ENCODE data around the gene RNF217.

The RNF217 gene

GRCh38 chr6:125082908-125083683 lies 120.9 kb downstream of the RNF217 start:
- in situ Hi-C loops (cut with MboI; ENCODE audit: low sequenced_read_pairs, unreplicated experiment), result no loop called here
- no peak for DNase-seq (ENCODE audit: low spot score)
- no peak for TF ChIP-seq CTCF (IDR thresholded peaks at IDR 0.05; ENCODE audit: borderline replicate concordance, control extremely low read depth, extremely low read depth, insufficient read depth, missing control alignments)

- in situ Hi-C loops (cut with MboI; ENCODE audit: low sequenced_read_pairs, unreplicated experiment), result no loop called here
- no peak for TF ChIP-seq CTCF (IDR thresholded peaks at IDR 0.05; ENCODE audit: borderline replicate concordance, control extremely low read depth, extremely low read depth, insufficient read depth, missing control alignments)
- no peak for DNase-seq (ENCODE audit: low spot score)
Measured at GRCh38 chr6:125083684-125083990, 121.4 kb downstream of the RNF217 start.

DNA sequence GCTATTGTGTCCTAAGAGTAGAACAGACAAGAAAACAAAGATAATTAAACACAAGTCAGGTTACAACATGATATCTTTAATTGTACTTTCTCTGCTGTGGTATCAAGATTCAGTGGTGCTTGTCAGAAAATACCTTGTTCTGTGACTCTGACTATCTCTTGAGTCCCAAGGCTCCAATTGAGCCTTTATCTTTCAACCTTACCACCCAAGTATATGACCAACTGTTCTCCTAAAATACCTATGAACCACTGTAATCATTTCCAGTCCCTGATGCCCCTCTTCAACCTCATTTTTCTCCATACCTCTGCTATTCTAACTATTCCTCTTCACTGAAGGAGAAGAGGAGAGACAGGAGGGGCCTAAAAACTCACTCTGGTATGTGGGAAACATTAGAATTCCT lies 124.5 kb downstream of the RNF217 start:
- no peak for DNase-seq (ENCODE audit: low spot score)
- TF ChIP-seq CTCF (IDR thresholded peaks at IDR 0.05; ENCODE audit: borderline replicate concordance, control extremely low read depth, extremely low read depth, insufficient read depth, missing control alignments), result no peak
- in situ Hi-C loops (cut with MboI; ENCODE audit: low sequenced_read_pairs, unreplicated experiment), result no loop called here

- TF ChIP-seq CTCF (IDR thresholded peaks at IDR 0.05; ENCODE audit: borderline replicate concordance, control extremely low read depth, extremely low read depth, insufficient read depth, missing control alignments), result no peak
- DNase-seq (ENCODE audit: low spot score), result no peak
- in situ Hi-C loops (cut with MboI; ENCODE audit: low sequenced_read_pairs, unreplicated experiment), result no loop called here
Measured at GRCh38 chr6:125088963-125089362, 126.7 kb downstream of the RNF217 start.

GRCh38 chr6:125094563-125094962 lies 132.3 kb downstream of the RNF217 start:
- in situ Hi-C loops (cut with MboI; ENCODE audit: low sequenced_read_pairs, unreplicated experiment), result no loop called here
- no peak for TF ChIP-seq CTCF (IDR thresholded peaks at IDR 0.05; ENCODE audit: borderline replicate concordance, control extremely low read depth, extremely low read depth, insufficient read depth, missing control alignments)
- no peak for DNase-seq (ENCODE audit: low spot score)

DNA sequence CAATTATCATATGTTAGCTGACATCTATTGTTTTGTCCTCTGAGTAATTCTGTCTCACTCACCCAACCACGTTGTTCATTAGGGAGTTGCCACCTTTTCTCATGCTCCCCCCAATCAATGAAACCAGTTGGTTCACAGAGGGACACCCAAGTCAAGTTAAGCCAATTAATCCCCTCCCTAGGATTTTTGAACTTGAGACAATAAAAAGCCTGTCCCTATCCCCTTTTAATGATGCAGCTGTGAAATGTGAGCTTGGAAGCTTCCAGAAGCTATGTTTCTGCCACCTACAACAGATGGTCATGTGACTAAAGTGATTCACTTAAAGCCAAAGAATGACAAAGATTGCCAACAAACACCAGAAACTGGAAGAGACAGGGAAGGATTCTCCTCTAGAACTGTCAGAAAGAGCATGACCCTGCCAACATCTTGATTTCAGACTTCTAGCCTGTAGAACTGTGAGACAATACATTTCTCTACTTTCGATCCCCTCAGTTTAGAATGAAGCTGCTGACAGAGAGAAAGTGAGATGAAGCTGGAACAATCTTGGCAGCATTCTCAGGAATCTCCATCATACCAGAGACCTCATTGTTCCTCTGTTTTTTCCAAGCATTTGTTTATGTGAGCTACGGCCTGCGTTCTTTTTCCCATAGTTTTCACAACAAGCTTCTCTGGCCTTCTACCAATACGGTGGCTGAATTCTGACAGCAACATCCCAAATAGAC lies 133.5 kb downstream of the RNF217 start:
- no peak for DNase-seq (ENCODE audit: low spot score)
- in situ Hi-C loops (cut with MboI; ENCODE audit: low sequenced_read_pairs, unreplicated experiment), result no loop called here
- TF ChIP-seq CTCF (IDR thresholded peaks at IDR 0.05; ENCODE audit: borderline replicate concordance, control extremely low read depth, extremely low read depth, insufficient read depth, missing control alignments), result no peak
